Endodermal cell (in vitro differentiated cells): ENCODE data around the gene NEGR1. TPM values are rescaled to one million over a fixed set of nuclear protein-coding genes. Genes with fewer than 3 reads are reported as not detected.

Experiments used
- DNase-seq: peaks from one replicate; pipeline ENCODE4 v3.0.0-alpha.2; 2017
- H3K27ac ChIP-seq: 2 replicates; pipeline ENCODE4 v1.5.1; 2013; ENCODE audit warnings: mild to moderate bottlenecking, low read depth, low read length, moderate library complexity
- H3K27me3 ChIP-seq: 2 replicates; pipeline ENCODE4 v1.6.1; 2013; ENCODE audit warnings: mild to moderate bottlenecking, low read length, moderate library complexity; ENCODE audit not compliant: insufficient read depth, control insufficient read depth, poor library complexity, severe bottlenecking
- H3K36me3 ChIP-seq: 2 replicates; pipeline ENCODE4 v1.7.0; 2013; ENCODE audit warnings: mild to moderate bottlenecking, low read length, moderate library complexity; ENCODE audit not compliant: control insufficient read depth, insufficient read depth
- H3K4me1 ChIP-seq: one replicate; pipeline ENCODE4 v1.7.0; 2013; ENCODE audit warnings: low read length; ENCODE audit not compliant: control insufficient read depth, insufficient read depth
- H3K4me3 ChIP-seq: 2 replicates; pipeline ENCODE4 v1.5.1; 2013; ENCODE audit warnings: mild to moderate bottlenecking, low read length, moderate library complexity
- H3K9ac ChIP-seq: 2 replicates; pipeline ENCODE4 v1.6.1; 2013; ENCODE audit warnings: mild to moderate bottlenecking, low read length, moderate library complexity; ENCODE audit not compliant: poor library complexity, severe bottlenecking; ENCODE audit errors: extremely low read depth
- H3K9me3 ChIP-seq: 2 replicates; pipeline ENCODE4 v1.6.1; 2013; ENCODE audit warnings: mild to moderate bottlenecking, low read length, moderate library complexity; ENCODE audit not compliant: control insufficient read depth
- H3K27ac Mint-ChIP-seq: 2 replicates; pipeline ENCODE4 v1.8.0; 2020; ENCODE audit warnings: mixed read lengths
- H3K27me3 Mint-ChIP-seq: 2 replicates; pipeline ENCODE4 v1.8.0; 2021; ENCODE audit warnings: mild to moderate bottlenecking, mixed read lengths; ENCODE audit not compliant: insufficient read depth
- H3K36me3 Mint-ChIP-seq: 2 replicates; pipeline ENCODE4 v1.8.0; 2020; ENCODE audit warnings: low read depth, mixed read lengths
- H3K4me1 Mint-ChIP-seq: 2 replicates; pipeline ENCODE4 v1.8.0; 2020; ENCODE audit warnings: mixed read lengths
- H3K4me3 Mint-ChIP-seq: 2 replicates; pipeline ENCODE4 v1.8.0; 2020; ENCODE audit warnings: mild to moderate bottlenecking, moderate library complexity, mixed read lengths
- H3K9me3 Mint-ChIP-seq: 2 replicates; pipeline ENCODE4 v1.8.0; 2020; ENCODE audit warnings: mild to moderate bottlenecking, mixed read lengths
- WGBS, 2 experiments: methylation state at CpG; one replicate each; pipeline versions ENCODE4 v1.1.5 to v1.1.7; 2013; ENCODE audit warnings: missing lambda C conversion rate in 2 of 2, mixed read lengths in 1 of 2; ENCODE audit not compliant: insufficient coverage in 1 of 2, insufficient read length in 1 of 2; 5-methylcytosine and 5-hydroxymethylcytosine counted together
- total RNA-seq, 2 donors: library from RNA; stranded (reverse); fragmentation: NEBNext Ultra II Directional in 1 of 2; extraction: Animal tissue kit (Norgen Biotek cat#: 25700) in 1 of 2; gene quantifications; 2 replicates in 1 of 2; 3 replicates in 1 of 2; pipeline ENCODE4 v1.2.1, GENCODE V29; 2021
- TF ChIP-seq, protein P1 (sequence below): fragments of 200-600 bp; sonication (generic); conservative IDR thresholded peaks from 2 replicates; pipeline ENCODE4 v1.5.0; 2021; ENCODE audit warnings: antibody characterized with exemption, mild to moderate bottlenecking

The NEGR1 gene
- total RNA-seq, 2 donors from 2014 or later = 1.5 to 2.1 TPM

DNA sequence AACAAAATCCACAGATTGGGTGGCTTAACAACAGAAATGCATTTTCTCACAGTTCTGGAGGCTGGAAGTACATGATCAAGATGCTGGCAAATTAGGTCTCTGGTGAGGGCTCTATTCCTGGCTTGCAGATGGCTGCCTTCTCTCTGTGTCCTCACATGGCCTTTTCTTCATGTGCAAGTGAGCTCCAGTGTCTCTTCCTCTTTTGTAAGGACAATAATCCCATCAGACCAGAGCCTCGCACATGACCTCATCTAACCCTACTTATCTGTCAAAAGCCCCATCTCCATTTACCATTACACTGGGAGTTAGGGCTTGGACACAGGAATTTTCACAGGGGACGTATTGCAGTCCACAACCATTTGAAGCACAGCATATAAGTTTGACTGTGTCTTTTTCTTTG lies 181.6 kb downstream of the NEGR1 start:
- H3K4me1 Mint-ChIP-seq = no peaks in the 10 kb centered on the region
- no peak overlapping the region for H3K4me3 Mint-ChIP-seq
- no peak overlapping the region for H3K27ac ChIP-seq
- H3K4me1 ChIP-seq = no peaks in the 10 kb centered on the region
- H3K4me3 ChIP-seq = no peak overlapping the region
- no peaks in the 10 kb centered on the region for H3K27me3 Mint-ChIP-seq
- no peaks in the 10 kb centered on the region for H3K36me3 Mint-ChIP-seq
- H3K9me3 ChIP-seq = no peaks in the 10 kb centered on the region
- H3K36me3 ChIP-seq = no peaks in the 10 kb centered on the region
- DNase-seq = no peak
- no peaks in the 10 kb centered on the region for H3K9me3 Mint-ChIP-seq
- TF ChIP-seq, protein P1, sequence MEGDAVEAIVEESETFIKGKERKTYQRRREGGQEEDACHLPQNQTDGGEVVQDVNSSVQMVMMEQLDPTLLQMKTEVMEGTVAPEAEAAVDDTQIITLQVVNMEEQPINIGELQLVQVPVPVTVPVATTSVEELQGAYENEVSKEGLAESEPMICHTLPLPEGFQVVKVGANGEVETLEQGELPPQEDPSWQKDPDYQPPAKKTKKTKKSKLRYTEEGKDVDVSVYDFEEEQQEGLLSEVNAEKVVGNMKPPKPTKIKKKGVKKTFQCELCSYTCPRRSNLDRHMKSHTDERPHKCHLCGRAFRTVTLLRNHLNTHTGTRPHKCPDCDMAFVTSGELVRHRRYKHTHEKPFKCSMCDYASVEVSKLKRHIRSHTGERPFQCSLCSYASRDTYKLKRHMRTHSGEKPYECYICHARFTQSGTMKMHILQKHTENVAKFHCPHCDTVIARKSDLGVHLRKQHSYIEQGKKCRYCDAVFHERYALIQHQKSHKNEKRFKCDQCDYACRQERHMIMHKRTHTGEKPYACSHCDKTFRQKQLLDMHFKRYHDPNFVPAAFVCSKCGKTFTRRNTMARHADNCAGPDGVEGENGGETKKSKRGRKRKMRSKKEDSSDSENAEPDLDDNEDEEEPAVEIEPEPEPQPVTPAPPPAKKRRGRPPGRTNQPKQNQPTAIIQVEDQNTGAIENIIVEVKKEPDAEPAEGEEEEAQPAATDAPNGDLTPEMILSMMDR = no peak
- H3K27ac Mint-ChIP-seq = no peak overlapping the region
- no peak overlapping the region for H3K9ac ChIP-seq
- H3K27me3 ChIP-seq = no peaks in the 10 kb centered on the region
- WGBS, 2 experiments = 67 to 87% methylated on average over 1 to 2 of the region's 2 CpGs

DNA sequence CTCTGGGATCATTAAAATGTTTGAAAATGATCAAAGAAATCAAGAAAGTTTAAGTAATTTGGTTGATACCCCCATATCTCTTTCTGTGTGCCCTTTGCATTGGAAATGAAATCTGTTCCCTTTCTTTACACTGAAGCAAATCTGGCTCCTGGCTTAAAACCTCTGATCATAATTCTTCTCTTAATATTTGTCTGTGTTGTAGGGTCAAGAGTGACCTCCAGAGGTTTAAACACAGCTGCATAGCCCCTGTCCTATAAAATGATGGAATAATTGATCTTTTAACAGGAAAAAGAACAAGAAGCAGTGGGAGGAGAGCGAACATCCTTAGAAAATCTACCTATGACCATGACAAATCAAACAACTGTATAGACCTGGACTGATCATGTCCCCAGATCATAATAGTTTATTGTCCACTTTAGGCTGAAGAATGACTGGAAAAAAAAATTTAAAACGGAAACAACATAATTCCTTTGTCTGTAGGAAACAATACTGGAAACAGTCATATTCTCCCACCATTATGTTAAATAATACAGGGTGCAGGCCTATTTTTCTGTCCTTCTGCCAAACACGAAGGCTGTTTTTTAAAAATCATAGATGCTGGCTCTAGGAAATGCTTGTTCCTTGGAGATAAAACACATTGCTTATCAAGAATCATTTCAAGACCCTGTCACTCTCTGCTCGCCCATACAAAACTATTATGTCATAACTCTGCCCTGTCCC lies 184.3 kb downstream of the NEGR1 start:
- no peaks in the 10 kb centered on the region for H3K27me3 ChIP-seq
- Mint-ChIP-seq H3K27ac (no peak overlapping the region), H3K27me3 (no peaks in the 10 kb centered on the region), H3K4me1 (no peaks in the 10 kb centered on the region), H3K9me3 (no peaks in the 10 kb centered on the region), H3K4me3 (no peak overlapping the region), H3K36me3 (no peaks in the 10 kb centered on the region)
- no peak overlapping the region for H3K4me3 ChIP-seq
- H3K4me1 ChIP-seq = no peaks in the 10 kb centered on the region
- no peaks in the 10 kb centered on the region for H3K36me3 ChIP-seq
- H3K9me3 ChIP-seq = no peaks in the 10 kb centered on the region
- H3K27ac ChIP-seq = no peak overlapping the region
- DNase-seq = no peak
- 83 to 100% methylated on average over 1 to 4 of the region's 4 CpGs for WGBS, 2 experiments
- no peak overlapping the region for H3K9ac ChIP-seq
- TF ChIP-seq, protein P1 = no peak

DNA sequence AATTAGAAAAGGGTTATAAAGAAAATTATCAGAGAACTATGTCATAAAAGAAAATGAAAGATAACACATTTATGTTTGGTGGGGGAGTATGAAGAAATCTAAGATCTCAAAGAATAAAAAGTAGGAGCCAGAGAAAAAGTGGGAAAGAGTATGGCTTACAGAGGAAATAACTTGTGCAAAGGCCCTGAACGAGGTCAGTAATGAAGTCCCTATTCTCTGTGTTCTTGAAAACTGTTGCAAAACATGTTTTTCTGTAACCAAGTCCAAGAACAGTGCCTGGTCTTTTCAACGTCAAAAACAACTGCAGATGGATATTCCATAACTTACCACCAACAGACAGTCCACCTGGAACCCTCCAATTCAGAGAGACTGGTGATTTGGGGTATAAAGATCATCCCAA lies 188.1 kb downstream of the NEGR1 start:
- WGBS, 2 experiments = 88% methylated on average over 2 of the region's 2 CpGs; no CpG with 5 or more reads in 1 of the 2 experiments
- Mint-ChIP-seq H3K4me3 (no peak overlapping the region), H3K36me3 (no peaks in the 10 kb centered on the region)

More for the DNA sequence above, 188.1 kb downstream of the NEGR1 start:
- no peaks in the 10 kb centered on the region for H3K4me1 Mint-ChIP-seq
- H3K27me3 ChIP-seq = no peaks in the 10 kb centered on the region
- TF ChIP-seq, protein P1 = no peak
- H3K9ac ChIP-seq = no peak overlapping the region
- DNase-seq = no peak
- no peak overlapping the region for H3K4me3 ChIP-seq
- H3K9me3 ChIP-seq = no peaks in the 10 kb centered on the region
- H3K4me1 ChIP-seq = no peaks in the 10 kb centered on the region
- H3K36me3 ChIP-seq = no peaks in the 10 kb centered on the region
- no peak overlapping the region for H3K27ac ChIP-seq
- no peaks in the 10 kb centered on the region for H3K27me3 Mint-ChIP-seq
- no peak overlapping the region for H3K27ac Mint-ChIP-seq
- no peaks in the 10 kb centered on the region for H3K9me3 Mint-ChIP-seq
